A549 (cell line): ENCODE results near the gene KCNK2.

Experiments used
- CBX8 ChIP-seq: fragments of 200-600 bp; sonication (generic); IDR thresholded peaks from 2 replicates; pipeline ENCODE4 v1.6.1; 2016
- CTCF ChIP-seq: fragments of >200 bp; sonication (Bioruptor Twin); formaldehyde crosslinking; IDR thresholded peaks from 3 replicates; pipeline ENCODE4 v1.5.1; 2016
- MAX ChIP-seq: IDR thresholded peaks from 2 replicates; pipeline ENCODE4 v1.6.1; 2012
- REST ChIP-seq: fragments of 200-600 bp; sonication (generic); IDR thresholded peaks from 2 replicates; pipeline ENCODE4 v1.6.1; 2016; ENCODE audit warnings: antibody characterized with exemption, mild to moderate bottlenecking, moderate library complexity
- USF2 ChIP-seq: fragments of 450-650 bp; IDR thresholded peaks from 2 replicates; pipeline ENCODE4 v1.6.1; 2014; ENCODE audit warnings: antibody characterized with exemption

GRCh38 chr1:215113776-215114153, 31.2 kb downstream of the KCNK2 start:
- no peak for TF ChIP-seq CTCF
- TF ChIP-seq MAX: no peak
- no peak for TF ChIP-seq CBX8
- TF ChIP-seq USF2: no peak
- TF ChIP-seq REST: no peak
